Measurements from ENCODE around the gene CD300LF.

The CD300LF gene

DNA sequence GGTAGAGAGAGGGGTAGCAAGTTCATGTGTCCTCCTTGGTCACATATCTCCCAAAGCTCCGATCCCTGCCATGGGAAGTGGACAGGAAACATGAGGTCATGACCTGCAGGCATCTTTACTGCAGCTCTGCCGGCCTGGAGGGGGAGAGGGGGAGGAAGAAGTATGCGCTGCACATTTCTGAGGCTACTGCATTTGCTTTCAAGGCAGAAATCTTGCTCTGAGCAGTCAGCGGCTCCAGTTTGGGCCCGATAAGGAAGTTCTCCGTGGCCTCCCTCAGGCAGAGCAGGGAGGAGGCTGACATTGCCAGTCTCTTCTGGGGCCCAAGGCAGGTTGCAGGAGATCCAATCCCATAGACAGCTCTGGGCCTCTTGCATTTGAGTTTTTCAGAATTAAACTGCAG is 34.2 kb upstream of the CD300LF start:
- no peak overlapping the region for H3K4me3 ChIP-seq (ENCODE audit: low read depth, low read length)
- DNase-seq (ENCODE audit: low read depth): no peak

DNA sequence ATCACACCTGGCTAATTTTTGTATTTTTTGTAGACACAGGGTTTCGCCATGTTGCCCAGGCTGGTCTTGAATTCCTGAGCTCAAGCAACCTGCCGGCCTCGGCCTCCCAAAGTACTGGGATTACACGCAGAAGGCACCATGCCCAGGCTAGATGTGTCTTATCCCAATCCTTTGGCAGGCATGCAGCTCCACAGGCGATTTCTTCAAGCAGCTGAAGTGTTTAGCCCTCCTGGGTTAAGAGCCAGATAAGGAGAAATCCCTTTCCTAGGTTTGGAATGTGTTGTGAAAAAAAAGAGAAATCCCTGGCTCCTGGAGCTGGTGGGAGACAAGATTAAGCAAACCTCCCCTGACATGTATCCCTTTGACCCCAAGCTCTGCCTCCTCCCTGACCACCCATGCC is 33.7 kb upstream of the CD300LF start:
- no peak overlapping the region for H3K4me3 ChIP-seq (ENCODE audit: low read depth, low read length)
- no peak for DNase-seq (ENCODE audit: low read depth)

DNA sequence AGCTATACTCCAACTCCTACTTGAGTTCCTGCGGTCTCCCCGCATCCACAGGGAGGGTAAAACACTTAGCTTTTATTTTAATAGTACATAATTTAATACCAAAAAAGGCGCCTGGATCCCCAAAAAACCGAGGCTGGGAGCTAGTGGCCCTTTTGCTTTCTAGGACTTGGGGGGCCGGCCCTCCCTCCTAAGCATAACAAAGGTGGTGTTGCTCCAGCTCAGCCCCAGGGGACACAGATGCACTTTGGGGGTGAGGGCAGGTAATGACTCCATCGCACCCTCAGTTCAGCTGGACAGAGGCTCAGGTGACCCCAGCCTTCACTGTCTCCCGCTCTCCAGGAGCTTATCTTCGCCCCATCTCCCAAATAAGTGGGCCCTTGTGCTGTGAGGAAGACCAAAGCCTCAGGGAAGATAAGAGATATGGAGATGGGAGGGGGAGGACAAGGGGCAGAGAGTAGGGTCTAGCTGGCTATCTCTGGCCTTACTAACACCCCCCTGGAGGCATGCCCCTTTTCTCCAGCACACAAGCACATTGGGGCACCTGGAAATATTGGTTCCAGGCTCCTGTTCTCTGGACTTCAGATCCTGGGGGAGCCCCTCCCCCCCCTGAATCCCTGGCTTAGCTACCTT is 32.9 kb upstream of the CD300LF start:
- H3K4me3 ChIP-seq (ENCODE audit: low read depth, low read length): no peak overlapping the region

DNA sequence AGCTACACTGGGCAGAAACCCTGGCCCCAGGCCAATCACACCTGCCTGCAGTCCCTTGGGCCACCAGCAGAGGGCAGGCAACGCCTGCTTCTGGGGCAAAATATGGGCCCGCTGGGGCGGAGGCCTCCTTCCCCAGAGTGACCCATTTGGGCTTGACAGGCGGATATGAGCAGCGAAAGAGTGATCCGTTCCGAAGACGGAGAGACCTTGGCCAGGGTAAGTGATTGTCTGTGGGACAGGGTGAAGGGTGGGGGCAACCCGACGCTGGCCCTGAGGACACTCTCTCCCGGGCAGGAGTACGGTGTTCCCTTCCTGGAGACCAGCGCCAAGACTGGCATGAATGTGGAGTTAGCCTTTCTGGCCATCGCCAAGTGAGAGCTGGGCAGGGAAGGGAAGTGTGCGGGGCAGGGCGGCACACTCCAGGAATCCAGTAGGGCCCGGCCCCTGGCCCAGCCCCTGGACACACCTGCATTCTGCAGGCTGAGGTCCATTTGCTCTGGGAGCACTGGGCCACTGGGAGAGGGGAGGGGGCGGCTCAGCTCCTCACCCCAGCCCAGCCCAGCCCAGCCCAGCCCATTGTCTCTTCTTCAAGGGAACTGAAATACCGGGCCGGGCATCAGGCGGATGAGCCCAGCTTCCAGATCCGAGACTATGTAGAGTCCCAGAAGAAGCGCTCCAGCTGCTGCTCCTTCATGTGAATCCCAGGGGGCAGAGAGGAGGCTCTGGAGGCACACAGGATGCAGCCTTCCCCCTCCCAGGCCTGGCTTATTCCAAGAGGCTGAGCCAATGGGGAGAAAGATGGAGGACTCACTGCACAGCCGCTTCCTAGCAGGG is 32.2 kb upstream of the CD300LF start:
- no peak overlapping the region for H3K4me3 ChIP-seq (ENCODE audit: low read depth, low read length)
- no peak for DNase-seq (ENCODE audit: low read depth)

More for the DNA sequence above, 32.9 kb upstream of the CD300LF start:
- no peak for DNase-seq (ENCODE audit: low read depth)

DNA sequence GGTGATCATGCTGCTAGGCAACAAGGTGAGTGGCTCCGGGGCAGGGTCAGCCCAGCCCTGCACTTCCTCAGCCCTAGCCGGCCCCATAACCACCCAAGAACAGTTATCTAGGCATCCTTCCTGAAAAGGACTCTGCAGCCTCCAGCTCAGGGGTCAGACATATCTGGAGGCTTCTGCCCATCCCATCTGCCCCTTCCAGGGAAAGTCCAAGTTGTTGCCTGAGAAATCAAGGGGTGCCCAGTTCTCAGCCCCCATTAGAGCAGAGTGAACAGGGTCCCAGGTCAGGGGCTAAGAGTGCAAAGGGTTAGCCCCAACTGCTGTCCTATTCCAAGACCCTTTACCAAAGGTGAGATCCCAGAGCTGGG is 31.6 kb upstream of the CD300LF start:
- no peak overlapping the region for H3K4me3 ChIP-seq (ENCODE audit: low read depth, low read length)
- no peak for DNase-seq (ENCODE audit: low read depth)

DNA sequence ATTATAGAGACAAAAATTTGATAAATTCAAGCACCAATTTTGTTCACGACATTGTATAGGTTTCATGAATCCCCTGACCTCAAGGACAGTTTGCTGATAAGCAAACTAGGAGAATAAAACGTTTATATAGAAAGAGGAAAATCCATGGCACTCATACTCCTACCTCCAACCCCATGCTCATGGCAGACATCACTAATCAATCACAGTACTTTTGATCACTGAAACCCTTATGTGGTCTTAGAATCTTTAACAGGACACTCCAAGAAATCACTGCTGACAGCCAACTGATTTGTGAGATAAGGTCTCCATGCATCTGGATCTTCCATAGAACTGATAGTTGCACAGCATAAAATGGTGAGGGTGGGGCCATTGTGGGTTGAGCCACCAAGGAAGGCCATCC is 31.0 kb upstream of the CD300LF start:
- DNase-seq (ENCODE audit: low read depth): no peak
- no peak overlapping the region for H3K4me3 ChIP-seq (ENCODE audit: low read depth, low read length)

DNA sequence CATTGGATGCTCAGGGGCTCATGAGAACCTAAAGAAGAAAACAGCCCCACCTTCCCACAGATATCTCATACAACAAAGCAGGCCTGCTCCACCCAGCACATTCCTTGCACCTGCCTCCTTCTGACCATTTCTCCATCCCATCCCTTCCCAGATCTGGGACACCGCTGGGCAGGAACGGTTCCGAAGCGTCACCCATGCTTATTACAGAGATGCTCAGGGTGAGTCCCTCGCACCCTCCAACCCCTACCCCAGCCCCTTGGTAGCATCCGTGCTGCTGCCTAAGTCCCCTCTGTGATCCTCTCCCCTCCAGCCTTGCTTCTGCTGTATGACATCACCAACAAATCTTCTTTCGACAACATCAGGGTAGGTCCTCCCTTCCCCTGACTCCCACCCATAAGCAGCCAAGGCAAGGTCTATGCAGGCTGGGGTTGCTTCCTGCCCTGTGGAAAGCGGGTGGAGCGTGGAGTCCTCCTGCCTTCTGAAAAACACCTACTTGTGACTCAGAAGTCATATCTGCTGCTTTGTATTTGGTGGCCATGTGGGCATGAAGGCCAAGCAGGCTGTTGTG is 30.3 kb upstream of the CD300LF start:
- no peak for DNase-seq (ENCODE audit: low read depth)
- H3K4me3 ChIP-seq (ENCODE audit: low read depth, low read length): no peak overlapping the region

DNA sequence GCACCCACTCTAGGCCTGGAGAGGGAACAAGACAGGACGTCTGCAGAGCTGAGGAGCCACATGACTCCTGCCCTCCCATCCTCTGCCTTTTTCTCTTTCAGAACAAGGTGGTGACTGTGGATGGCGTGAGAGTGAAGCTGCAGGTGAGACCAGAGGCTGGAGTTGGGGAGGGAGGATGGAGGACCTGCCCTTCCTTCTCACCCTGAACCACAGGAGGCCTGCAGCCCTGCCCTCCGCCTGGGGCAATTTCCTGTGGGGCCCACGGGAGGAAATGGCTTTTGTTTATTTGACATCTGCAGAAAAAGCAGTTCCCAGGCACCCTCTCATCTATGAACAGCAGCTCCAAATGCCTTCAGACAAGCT is 29.4 kb upstream of the CD300LF start:
- DNase-seq (ENCODE audit: low read depth): no peak
- H3K4me3 ChIP-seq (ENCODE audit: low read depth, low read length): no peak overlapping the region

DNA sequence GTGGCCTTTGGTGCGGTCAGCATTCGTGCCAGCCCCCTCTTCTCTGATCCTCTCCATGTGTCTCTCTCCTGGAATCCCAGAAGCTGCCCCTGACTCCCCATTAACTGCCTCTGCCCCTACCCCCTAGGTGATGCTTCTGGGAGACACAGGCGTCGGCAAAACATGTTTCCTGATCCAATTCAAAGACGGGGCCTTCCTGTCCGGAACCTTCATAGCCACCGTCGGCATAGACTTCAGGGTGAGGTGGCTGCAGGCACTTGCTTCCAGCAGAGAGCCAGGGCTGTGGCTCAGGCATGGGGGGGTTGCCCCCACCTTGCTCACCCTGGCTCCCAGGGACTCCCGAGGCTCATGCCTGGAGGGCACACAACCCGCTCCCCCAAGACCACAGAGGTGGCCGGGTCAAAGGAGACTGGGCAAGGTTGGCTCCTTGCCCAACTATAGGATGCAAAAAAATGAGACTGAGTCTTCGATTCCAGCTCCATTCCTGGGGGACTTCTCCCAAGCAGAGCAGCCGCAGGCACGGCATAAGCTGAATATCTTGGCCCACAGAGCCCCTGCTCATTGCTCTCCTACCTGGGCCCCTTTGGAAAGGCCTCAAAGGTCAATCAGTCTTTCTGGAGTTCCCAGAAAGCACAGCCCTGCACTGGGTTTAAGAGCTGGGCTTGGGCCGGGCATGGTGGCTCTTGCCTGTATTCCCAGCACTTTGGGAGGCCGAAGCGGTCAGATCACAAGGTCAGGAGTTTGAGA is 28.1 kb upstream of the CD300LF start:
- H3K4me3 ChIP-seq (ENCODE audit: low read depth, low read length): no peak overlapping the region
- DNase-seq (ENCODE audit: low read depth): no peak

DNA sequence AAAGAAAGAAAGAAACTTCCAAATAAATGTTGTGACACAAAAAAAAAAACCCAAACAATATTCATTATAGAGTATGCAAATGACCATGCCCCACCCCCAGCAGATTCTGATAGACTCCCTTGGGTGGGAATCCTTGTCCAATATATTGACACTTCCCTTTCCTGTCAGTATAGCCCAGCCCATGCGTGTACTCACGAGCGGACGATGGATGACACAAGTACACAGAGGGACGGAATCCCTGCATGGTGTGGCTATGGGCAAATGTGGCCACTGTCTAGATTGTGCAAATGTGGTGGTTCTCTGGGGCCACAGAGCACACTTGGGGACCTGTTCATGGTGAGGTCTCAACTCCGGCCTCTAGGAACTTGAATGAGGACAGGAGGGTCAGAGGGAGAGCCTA is 27.4 kb upstream of the CD300LF start:
- no peak for DNase-seq (ENCODE audit: low read depth)
- H3K4me3 ChIP-seq (ENCODE audit: low read depth, low read length): no peak overlapping the region

DNA sequence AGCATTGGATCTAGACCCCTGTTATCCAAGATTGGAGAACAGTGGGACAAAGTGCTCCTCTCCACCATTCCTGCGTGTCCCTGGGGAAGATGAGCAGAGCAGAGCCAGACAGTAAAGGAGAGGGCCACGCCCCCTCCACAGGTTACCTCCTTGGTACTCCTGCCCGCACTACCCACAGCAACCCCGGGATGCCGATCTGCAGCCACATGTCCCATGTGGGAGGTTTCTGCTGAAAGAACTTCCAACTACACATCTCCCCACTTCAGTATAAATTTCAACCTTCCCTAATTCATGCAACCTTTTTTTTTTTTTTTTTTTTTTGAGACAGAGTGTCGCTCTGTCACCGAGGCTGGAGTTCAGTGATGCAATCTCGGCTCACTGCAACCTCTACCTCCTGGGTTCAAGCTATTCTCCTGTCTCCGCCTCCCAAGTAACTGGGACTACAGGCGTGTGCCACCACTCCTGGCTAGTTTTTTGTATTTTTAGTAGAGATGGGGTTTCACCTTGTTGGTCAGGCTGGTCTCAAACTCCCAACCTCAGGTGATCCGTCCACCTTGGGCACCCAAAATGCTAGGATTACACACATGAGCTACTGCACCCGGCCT is 26.6 kb upstream of the CD300LF start:
- DNase-seq (ENCODE audit: low read depth): no peak
- no peak overlapping the region for H3K4me3 ChIP-seq (ENCODE audit: low read depth, low read length)

DNA sequence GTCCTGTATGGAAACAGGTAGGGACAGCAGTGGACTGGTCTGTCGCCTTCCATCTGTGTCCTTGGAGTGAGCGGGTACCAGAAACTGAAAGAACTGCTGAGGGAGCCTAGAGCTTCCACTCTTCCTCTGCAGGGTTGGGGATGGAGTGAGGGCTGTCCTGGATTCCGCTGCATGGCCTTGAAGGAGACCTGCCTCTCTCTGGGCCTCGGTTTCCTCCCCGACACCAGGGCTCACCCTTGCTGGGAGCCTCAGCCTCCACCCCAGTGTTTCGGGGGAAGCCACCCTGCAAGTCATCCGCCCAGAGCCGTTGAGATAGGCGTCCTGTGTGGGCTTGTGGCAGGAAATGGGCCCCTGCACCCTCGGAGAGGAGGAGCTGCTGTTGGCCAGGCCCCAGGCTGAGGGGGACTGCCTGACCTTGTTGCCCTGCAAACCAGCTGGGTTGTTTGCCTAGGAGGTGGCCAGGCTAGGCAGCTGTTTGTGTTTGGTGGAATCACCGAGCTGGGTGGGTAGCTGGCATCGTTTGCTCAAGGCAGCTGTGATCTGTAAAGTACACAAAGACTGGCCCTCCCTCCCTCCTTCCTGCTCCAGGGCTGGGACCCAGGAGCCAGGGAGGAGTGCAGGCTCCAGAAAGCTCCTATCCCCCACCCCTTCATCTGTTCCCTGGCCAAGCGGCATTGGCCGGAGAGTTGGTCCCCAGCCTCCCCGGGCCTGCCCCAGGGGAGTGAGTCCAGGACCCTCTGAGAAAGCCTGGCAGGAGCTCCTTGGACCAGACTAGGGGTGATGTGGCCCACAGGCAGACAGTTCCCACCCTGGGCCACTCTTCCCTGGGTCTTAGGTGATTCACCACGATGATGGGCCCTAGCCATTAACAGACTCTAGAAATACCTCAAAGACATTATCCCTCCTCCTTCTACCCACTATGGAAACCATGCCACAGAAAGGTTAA is 25.6 kb upstream of the CD300LF start:
- DNase-seq (ENCODE audit: low read depth): no peak
- no peak overlapping the region for H3K4me3 ChIP-seq (ENCODE audit: low read depth, low read length)

DNA sequence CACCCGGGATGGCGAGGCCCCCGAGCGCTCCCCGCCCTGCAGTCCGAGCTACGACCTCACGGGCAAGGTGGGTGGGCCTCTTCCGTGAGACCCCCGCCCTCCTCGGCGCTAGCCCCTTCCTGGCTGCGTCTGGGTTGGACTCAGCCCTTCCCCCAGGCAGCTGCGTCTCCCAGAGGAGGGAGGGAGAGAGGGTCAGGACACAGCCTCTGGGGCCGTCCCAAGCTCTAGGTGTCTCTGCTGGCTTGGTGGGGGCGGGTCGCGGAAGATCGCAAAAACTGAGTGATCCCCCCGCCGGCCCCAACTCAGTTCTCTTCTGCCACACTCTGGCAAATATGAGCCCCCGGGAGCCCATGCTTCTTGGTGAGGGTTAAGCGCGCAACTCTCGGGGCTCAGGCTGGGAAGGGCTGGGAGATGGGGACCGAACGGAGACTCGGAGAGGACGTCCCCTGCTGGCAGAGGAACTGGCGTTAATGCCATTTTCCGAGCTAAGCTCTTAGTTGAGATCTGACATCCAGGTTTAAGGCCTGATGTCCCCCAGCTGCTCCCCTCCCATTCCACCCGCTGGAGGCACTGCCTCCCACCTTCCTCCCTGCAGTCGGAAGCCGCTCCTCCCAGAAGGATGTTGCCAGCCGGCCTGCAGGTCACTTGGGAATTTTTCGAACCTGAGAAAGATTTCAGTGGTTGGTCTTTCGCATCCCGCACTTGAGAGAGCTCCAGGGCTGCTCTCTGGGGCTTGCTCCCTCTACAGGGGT is 24.8 kb upstream of the CD300LF start:
- H3K4me3 ChIP-seq (ENCODE audit: low read depth, low read length): no peak overlapping the region
- no peak for DNase-seq (ENCODE audit: low read depth)

DNA sequence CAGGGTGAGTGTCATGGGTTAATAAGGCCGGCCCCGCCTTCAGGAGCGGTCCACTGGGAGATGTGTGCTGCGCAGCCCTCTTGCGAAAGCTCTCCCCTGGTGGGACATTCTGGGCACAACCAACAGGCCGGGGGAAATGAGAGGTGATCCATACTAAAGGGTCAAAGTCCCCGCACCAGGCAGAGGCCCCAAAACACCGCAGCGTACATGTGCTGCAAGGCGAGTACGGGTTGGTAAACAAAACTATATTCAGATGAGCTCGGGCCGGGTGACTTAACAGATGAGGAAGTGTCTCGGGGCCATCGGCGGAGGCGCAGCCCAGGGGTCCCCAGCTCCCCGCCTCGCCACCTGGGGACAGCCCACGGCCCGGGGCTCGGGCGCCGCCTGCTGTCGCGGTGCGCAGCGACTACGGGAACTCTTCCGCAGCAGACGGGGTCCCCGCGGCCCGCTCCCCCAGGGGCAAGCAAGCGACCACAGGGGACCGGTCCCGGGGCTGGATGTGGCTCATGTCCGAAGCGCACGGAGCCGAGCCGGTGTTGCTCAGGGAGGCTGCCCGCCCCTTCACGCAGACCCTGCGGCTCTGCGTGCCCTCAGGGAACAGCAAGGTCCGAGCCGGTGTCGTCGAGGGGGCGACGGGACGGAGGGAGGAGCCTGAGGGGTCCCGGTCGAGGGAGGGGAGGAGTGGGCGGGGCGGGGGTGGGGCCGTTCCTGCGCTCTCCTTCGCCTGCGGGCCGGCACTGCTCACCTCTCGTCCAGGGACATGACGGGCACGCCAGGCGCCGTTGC is 24.0 kb upstream of the CD300LF start, which contains the start of gene RAB37:
RAB37 (plus strand) TSS at position 744 of the 786 bp plus-strand sequence; CDS start at position 761, 17 bp downstream.
- H3K4me3 ChIP-seq (ENCODE audit: low read depth, low read length): no peak within 1 kb of the TSS
- no peak for DNase-seq (ENCODE audit: low read depth)

DNA sequence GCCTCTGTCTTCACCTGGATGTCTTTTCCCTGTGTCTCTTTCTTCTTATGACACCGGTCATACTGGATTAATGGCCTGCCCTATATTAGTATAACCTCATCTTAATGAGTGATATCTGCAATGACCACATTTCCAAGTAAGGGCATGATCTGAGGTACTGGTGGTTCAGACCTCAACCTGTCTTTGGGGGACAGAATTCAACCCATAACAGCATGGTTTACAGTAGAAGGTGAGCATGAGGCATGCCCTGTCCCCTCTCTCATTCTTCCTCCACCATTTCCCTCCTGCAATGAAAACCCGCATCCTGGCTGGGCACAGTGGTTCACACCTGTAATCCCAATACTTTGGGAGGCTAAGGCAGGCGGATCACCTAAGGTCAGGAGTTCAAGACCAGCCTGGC is 21.5 kb upstream of the CD300LF start:
- DNase-seq (ENCODE audit: low read depth): no peak
- H3K4me3 ChIP-seq (ENCODE audit: low read depth, low read length): no peak overlapping the region

DNA sequence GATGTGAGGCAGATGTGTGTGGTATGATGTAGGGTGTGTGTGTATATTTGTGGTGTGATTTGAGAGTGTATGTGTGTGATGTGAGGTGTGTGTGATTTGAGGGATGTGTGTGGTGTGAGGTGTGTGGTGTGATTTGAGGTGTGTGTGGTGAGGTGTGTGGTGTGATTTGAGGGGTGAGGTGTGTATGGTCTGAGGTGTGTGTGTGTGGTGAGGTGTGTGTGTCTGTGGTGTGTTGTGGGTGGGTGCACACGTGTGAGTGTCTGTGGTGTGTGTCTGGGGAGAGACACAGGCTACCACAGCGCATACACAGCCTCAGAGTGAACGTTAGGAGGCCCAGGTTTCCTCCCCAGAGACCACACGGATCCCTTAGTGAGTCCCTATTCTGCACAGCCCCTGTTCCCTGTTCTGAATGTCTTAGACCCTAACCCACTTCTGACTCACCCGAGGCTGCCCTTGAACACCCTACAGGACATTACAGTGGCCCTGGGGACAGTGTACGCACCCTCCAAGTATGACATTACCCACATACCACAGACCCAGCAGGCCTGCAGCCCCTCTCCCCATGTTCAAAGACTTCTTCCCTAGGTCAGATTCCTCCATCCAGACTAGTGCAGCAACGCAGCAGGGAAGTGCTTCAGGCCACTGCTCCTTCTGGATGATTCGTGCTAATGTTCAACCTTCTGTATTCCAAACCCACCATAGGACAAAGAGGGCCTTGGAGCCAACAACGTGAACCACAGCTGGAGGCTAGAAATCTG is 20.8 kb upstream of the CD300LF start:
- no peak overlapping the region for H3K4me3 ChIP-seq (ENCODE audit: low read depth, low read length)
- DNase-seq (ENCODE audit: low read depth): no peak
